NCI-H1436 (cell line): ENCODE data around the gene INPP5F.
"Not testable (repeated sequence)": the region's sequence is repeated elsewhere in the genome, so short reads cannot be mapped to it uniquely, and the experiment has no call there.

Experiments used
- DNase-seq: peaks from one replicate; lab custom pipeline; 2025; lab: John Stamatoyannopoulos, UW

Gene INPP5F

DNA sequence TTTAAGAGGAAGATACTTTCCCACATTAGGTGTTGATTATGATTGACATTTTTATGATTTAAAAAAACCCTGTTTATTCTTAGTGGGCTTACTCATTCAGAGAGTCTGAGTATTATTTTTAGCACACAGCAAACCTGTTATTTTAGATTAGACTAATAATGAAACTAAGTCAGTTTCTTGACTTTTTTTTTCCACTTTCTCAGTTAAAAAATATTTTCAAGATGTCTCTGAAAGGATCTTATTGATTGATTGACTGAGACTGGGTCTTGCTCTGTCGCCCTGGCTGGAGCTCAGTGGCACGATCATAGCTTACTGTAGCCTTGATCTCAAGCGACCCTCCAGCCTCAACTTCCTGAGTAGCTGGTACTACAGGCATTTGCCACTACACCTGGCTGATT, 20.4 kb upstream of the INPP5F start:
- DNase-seq: no peak

- no peak for DNase-seq
Measured at GRCh38 chr10:119706521-119707278, 19.1 kb upstream of the INPP5F start.

DNA sequence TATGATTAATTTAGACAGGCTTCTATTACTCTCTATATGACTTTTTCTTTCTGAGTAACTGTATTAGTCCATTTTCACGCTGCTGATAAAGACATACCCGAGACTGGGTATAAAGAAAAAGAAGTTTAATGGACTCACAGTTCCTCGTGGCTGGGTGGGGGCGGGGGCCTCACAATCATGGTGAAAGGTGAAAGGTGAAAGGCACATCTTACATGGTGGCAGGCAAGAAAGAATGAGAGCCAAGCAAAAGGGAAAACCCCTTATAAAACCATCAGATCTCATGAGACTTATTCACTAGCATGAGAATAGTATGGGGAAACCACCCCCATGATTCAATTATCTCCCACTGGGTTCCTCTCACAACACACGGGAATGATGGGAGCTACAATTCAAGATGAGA, 18.5 kb upstream of the INPP5F start:
- not testable (repeated sequence) for DNase-seq

GRCh38 chr10:119710935-119711334, 14.9 kb upstream of the INPP5F start:
- not testable (repeated sequence) for DNase-seq

DNA sequence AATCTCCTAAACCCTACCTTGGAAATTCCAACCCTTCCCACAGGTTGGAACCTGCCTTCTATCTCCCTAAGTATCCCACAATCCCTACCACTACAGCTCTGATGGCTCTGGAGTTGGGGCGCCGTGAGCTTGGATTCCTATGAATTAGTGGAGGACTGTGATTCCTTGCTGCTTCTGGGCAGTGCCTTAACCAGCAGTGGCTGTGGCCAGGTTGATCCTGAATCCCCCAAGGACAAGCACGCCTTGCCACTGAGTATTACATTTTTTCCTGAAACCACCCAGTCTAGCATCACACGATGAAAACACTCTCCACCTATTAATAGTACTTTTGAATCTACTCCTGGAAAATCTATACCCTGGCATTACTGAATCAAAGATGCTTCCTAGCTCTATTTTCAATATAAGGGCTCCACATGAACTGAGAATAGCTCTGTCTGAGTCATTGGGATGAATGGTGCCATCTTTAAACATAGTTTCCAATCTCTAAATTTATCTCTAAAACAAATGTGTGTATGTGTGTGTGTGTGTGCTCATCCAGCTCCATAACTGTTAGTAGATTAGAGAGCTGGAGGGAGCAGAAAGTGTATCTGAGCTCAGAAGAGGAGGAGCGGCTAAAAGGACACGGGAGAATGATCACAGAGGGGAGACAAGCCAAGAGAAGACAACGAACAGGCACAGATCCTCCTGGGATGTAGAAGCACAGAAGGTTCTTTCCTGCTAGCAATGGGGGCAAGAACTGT, 11.9 kb upstream of the INPP5F start:
- no peak for DNase-seq

DNA sequence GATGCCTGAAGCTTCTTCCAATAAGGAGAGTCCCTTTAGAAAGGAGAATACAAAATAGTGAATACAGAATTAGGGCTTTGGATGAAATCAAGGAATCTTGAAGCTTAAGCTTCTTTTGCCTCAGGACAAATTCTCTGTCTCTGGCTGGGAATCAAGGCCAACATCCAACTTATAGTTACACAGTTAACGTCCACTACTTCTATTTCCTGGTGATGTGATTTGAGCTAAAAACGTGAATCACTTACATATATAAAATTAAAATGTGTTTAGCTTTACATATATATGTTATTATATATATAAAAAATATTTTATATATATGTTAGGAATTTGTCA, 11.4 kb upstream of the INPP5F start:
- DNase-seq: no peak

DNA sequence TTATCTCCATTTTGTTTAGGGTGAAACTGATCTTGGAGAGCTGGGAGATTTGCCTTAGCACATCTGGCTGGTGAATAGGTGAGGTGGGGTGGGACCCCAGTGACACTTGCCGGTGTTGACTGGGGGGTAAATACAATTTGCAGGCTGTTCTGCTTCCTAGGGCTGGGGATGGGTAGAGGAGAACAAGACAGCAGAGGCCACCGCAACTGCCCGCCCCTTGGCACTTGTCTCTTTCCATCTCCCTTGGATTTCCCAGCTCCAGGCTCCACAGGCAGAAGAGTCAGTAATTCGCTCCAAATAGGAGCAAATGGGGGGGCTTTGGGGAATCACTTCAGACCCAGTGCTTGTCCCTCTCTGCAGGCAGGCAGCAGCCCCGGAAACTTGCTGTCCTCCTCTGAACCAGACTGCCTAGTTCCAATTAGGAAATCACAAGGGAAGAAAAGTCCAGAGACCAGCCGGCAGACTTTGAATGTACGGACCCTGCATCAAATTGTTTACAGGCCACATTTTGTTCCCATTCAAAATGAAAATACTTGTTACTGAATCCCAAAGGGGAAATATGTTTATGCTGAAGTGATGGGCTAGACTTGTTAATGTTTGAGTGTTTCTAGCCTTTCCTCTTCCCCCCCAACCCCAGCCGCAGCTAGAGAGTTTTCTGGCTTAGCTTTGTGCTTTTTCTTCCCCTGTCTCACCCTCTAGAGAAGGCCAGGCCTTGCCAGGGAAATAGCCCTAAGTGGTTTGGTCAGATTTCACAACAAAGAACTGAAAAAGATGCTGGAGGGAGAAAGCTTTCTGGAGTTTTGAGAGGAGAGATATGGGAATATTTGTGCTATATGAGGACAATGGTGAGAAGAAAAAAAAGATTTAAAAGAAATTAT, 10.0 kb upstream of the INPP5F start:
- no peak for DNase-seq

DNA sequence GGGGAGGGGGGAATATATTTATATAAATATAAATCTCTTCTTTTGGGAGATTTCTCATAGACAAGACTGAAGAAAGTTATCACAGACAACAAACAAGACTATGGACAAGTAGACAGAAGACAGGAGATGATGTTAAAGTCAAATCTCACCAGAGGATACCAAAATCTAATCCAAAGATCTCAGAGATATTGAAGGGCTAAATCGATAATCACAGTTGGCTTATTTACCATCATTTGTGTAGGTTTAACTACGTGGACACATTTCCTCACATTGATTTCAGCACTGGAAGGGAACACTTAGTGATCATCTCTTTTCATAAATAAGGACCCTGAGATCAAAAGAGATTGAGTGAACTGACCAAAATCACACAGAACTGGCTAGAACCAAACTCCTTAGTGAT, 2.7 kb upstream of the INPP5F start:
- no peak for DNase-seq

DNA sequence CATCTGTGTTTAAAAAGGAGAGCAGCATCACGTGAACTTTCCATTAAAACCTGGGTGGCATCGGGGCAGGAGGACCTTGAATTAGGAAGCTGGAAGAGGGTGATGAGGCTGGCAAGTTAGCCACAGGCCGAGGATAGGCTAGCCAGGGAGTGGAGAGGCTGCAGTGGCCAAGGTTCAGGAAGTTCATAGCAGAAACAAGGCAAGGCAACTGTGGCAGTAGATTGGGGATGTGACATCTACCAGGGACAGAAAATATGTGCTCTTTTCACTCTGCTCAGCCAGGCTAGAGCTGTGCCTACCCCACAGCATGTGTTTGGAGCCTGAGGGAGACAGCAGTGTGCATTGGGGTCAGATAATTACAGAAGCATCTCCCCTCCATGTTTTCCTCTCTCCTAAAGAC, 2.2 kb upstream of the INPP5F start:
- no peak for DNase-seq

GRCh38 chr10:119724593-119725516, 995 bp upstream of the INPP5F start:
- peak; percentile 59 for DNase-seq

GRCh38 chr10:119725517-119725827, 378 bp upstream of the INPP5F start:
- no peak for DNase-seq

GRCh38 chr10:119726676-119727261, 919 bp downstream of the INPP5F start:
- no peak for DNase-seq

- no peak for DNase-seq
Measured at GRCh38 chr10:119728172-119728800, 2.4 kb downstream of the INPP5F start.

- no peak for DNase-seq
Measured at GRCh38 chr10:119734396-119735332, 8.8 kb downstream of the INPP5F start.

- DNase-seq: no peak
Measured at GRCh38 chr10:119735451-119735850, 9.6 kb downstream of the INPP5F start.

DNA sequence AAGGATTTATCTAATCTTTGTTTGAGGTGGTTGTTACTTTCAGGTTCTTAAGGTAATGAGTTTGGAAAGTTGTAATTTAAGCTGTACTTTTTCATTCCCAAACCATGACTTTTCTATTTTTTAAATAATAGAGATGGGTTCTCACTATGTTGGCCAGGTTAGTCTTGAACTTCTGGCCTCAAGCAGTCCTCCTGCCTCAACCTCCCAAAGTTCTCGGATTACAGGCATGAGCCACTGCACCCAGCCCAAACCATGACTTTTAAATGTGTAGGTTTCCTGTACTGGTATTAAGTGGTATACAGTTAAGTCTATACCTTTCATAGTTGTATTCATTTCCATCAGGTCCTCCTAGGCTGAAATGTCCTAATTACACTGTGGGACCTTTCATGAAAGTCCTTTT, 10.4 kb downstream of the INPP5F start:
- no peak for DNase-seq

GRCh38 chr10:119737039-119737663, 11.3 kb downstream of the INPP5F start:
- DNase-seq: no peak

DNA sequence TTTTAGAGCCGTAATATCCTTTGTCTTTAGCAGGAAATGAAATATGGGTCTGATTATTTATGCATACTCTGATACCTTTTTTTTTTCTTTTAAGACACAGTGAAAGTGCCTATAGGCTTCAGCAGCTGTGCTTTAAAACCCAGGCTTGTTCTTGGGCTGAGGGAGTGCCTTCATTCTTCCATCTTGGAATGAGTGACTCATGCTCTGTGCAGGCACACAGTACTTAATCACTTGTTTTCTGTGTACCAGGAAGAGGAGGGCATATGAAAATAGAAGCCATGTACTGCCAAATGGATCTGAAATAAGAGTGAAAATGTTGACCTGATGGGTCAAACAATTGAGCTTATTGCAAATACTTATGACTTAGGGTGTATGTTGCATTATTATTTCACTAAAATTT, 12.0 kb downstream of the INPP5F start:
- DNase-seq: no peak

GRCh38 chr10:119738962-119739361, 13.1 kb downstream of the INPP5F start:
- DNase-seq: no peak
